ENCODE measurements around the gene UBE2B.

DNA sequence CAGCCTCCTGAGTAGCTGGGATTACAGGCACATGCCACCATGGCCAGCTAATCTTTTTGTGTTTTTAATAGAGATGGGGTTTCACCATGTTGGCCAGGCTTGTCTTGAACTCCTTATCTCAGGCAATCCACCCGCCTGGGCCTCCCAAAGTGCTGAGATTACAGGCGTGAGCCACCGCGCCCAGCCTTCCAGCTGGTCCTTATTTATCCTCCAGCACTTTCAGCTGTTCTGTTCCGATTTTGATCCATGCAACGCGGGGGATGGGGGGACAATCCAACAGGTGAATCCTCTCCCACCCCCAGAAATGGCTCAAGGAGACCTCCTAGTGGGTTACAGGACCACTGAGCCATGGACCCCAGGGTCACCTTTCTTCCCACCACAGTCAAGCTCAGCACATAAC lies 55.0 kb downstream of the UBE2B start:
- TF ChIP-seq YY1 (IDR thresholded peaks at IDR 0.05; ENCODE audit: insufficient read depth, insufficient read length) = no peak
- TF ChIP-seq ZNF274 (IDR thresholded peaks at IDR 0.05; ENCODE audit: low read depth, low read length) = no peak
- TF ChIP-seq SUZ12 (IDR thresholded peaks at IDR 0.05; ENCODE audit: extremely low read depth, insufficient read depth, insufficient read length) = no peak
